DOHH2 (cell line): ENCODE data around the gene HK1.

Experiments
- H3F3A ChIP-seq: fragments of 200-600 bp; sonication (generic), shearing (Covaris generic); 2 replicates; pipeline ENCODE4 v1.6.0; 2016; ENCODE audit warnings: antibody characterized with exemption, mild to moderate bottlenecking; ENCODE audit not compliant: control insufficient read depth, insufficient read depth
- H3K27ac ChIP-seq: fragments of 200-600 bp; sonication (generic); 2 replicates; pipeline ENCODE4 v1.5.1; 2014; ENCODE audit warnings: low read depth, mild to moderate bottlenecking, low read length, moderate library complexity
- H3K27me3 ChIP-seq: fragments of 200-600 bp; sonication (generic); 2 replicates; pipeline ENCODE4 v1.6.1; 2014; ENCODE audit warnings: mild to moderate bottlenecking, low read length, mixed read lengths; ENCODE audit not compliant: control insufficient read depth
- H3K36me3 ChIP-seq: fragments of 200-600 bp; sonication (generic); 2 replicates; pipeline ENCODE4 v1.6.1; 2014; ENCODE audit warnings: mild to moderate bottlenecking, low read length, moderate library complexity, mixed read lengths; ENCODE audit not compliant: control insufficient read depth
- H3K4me1 ChIP-seq: fragments of 200-600 bp; sonication (generic); 2 replicates; pipeline ENCODE4 v1.6.1; 2014; ENCODE audit warnings: mild to moderate bottlenecking, low read length, mixed read lengths; ENCODE audit not compliant: control insufficient read depth
- H3K4me2 ChIP-seq: fragments of 200-600 bp; sonication (generic); 2 replicates; pipeline ENCODE4 v1.6.0; 2014; ENCODE audit warnings: mild to moderate bottlenecking, low read length, moderate library complexity
- H3K4me3 ChIP-seq: fragments of 200-600 bp; sonication (generic); 2 replicates; pipeline ENCODE4 v1.5.1; 2014; ENCODE audit warnings: mild to moderate bottlenecking, low read length, mixed read lengths
- H3K79me2 ChIP-seq: fragments of 200-600 bp; sonication (generic); 2 replicates; pipeline ENCODE4 v1.6.1; 2014; ENCODE audit warnings: mild to moderate bottlenecking, low read length, mixed read lengths; ENCODE audit not compliant: control insufficient read depth
- H3K9me2 ChIP-seq: fragments of 200-600 bp; sonication (generic); replicated peaks from 2 replicates; pipeline ENCODE4 v1.6.1; 2014; ENCODE audit warnings: mild to moderate bottlenecking, low read length, mixed read lengths; ENCODE audit not compliant: control insufficient read depth
- H3K9me3 ChIP-seq: fragments of 200-600 bp; sonication (generic); 2 replicates; pipeline ENCODE4 v1.6.1; 2014; ENCODE audit warnings: antibody characterized with exemption, low read length, mixed read lengths; ENCODE audit not compliant: control insufficient read depth, insufficient read depth
- H4K20me1 ChIP-seq: fragments of 200-600 bp; sonication (generic); 2 replicates; pipeline ENCODE4 v1.6.0; 2014; ENCODE audit warnings: low read depth, mild to moderate bottlenecking, antibody characterized with exemption, low read length, moderate library complexity; ENCODE audit not compliant: control insufficient read depth, insufficient read depth
- CTCF ChIP-seq: fragments of 200-600 bp; sonication (generic); IDR thresholded peaks from one replicate; pipeline ENCODE4 v1.5.1; 2014; ENCODE audit warnings: antibody characterized with exemption, mild to moderate bottlenecking, low read depth, low read length; ENCODE audit not compliant: poor library complexity, severe bottlenecking
- EZH2phosphoT487 ChIP-seq: fragments of 200-600 bp; sonication (generic); IDR thresholded peaks from 2 replicates; pipeline ENCODE4 v1.6.1; 2017; ENCODE audit warnings: borderline replicate concordance, mild to moderate bottlenecking, antibody characterized with exemption, low read length, moderate library complexity, mixed read lengths

HK1 gene

GRCh38 chr10:69394020-69394419, 115.7 kb downstream of the HK1 start:
- Histone ChIP-seq H3K9me3 (no peaks in the 10 kb centered on the region), H3K79me2 (no peaks in the 10 kb centered on the region), H3K36me3 (peaks cover 41% of the 10 kb centered on the region), H3K27ac (no peak overlapping the region), H3K4me2 (no peak overlapping the region), H3K4me3 (no peak overlapping the region), H3K4me1 (peaks cover 7% of the 10 kb centered on the region), H3K9me2 (no peaks in the 10 kb centered on the region), H3K27me3 (no peaks in the 10 kb centered on the region), H4K20me1 (no peaks in the 10 kb centered on the region), H3F3A (no peaks in the 10 kb centered on the region)
- TF ChIP-seq CTCF (no peak), EZH2phosphoT487 (no peak)

GRCh38 chr10:69397972-69398371, 119.7 kb downstream of the HK1 start:
- Histone ChIP-seq H3K9me3 (no peaks in the 10 kb centered on the region), H3K79me2 (no peaks in the 10 kb centered on the region), H3K27ac (no peak overlapping the region)

GRCh38 chr10:69398466-69398865, 120.2 kb downstream of the HK1 start:
- H3K9me2 ChIP-seq: no peaks in the 10 kb centered on the region
- H3K79me2 ChIP-seq: no peaks in the 10 kb centered on the region
- TF ChIP-seq EZH2phosphoT487 (no peak), CTCF (no peak)
- no peaks in the 10 kb centered on the region for H3F3A ChIP-seq
- no peaks in the 10 kb centered on the region for H3K9me3 ChIP-seq
- H3K36me3 ChIP-seq: peaks cover 40% of the 10 kb centered on the region
- no peak overlapping the region for H3K4me3 ChIP-seq
- H4K20me1 ChIP-seq: no peaks in the 10 kb centered on the region
- no peak overlapping the region for H3K27ac ChIP-seq
- H3K4me2 ChIP-seq: no peak overlapping the region
- H3K4me1 ChIP-seq: no peaks in the 10 kb centered on the region
- no peaks in the 10 kb centered on the region for H3K27me3 ChIP-seq

More at GRCh38 chr10:69397972-69398371, 119.7 kb downstream of the HK1 start:
- Histone ChIP-seq H3F3A (no peaks in the 10 kb centered on the region), H3K4me1 (no peaks in the 10 kb centered on the region), H4K20me1 (no peaks in the 10 kb centered on the region), H3K4me3 (no peak overlapping the region), H3K9me2 (no peaks in the 10 kb centered on the region), H3K27me3 (no peaks in the 10 kb centered on the region), H3K4me2 (no peak overlapping the region), H3K36me3 (peaks cover 40% of the 10 kb centered on the region)
- TF ChIP-seq CTCF: no peak
- TF ChIP-seq EZH2phosphoT487: no peak

GRCh38 chr10:69400936-69401335, 122.6 kb downstream of the HK1 start:
- Histone ChIP-seq H3K4me2 (no peak overlapping the region), H3K4me1 (no peaks in the 10 kb centered on the region), H3K27ac (no peak overlapping the region), H3K79me2 (no peaks in the 10 kb centered on the region), H4K20me1 (no peaks in the 10 kb centered on the region), H3F3A (no peaks in the 10 kb centered on the region), H3K36me3 (peaks cover 30% of the 10 kb centered on the region), H3K9me3 (no peaks in the 10 kb centered on the region), H3K9me2 (no peaks in the 10 kb centered on the region), H3K4me3 (no peak overlapping the region), H3K27me3 (no peaks in the 10 kb centered on the region)
- TF ChIP-seq CTCF: no peak
- no peak for TF ChIP-seq EZH2phosphoT487
